Measurements from ENCODE around the gene ALK.

GRCh38 chr2:29227935-29228675 lies 693.3 kb downstream of the ALK start:
- no peak for TF ChIP-seq POLR2A (IDR thresholded peaks at IDR 0.05)
- TF ChIP-seq, protein P1, sequence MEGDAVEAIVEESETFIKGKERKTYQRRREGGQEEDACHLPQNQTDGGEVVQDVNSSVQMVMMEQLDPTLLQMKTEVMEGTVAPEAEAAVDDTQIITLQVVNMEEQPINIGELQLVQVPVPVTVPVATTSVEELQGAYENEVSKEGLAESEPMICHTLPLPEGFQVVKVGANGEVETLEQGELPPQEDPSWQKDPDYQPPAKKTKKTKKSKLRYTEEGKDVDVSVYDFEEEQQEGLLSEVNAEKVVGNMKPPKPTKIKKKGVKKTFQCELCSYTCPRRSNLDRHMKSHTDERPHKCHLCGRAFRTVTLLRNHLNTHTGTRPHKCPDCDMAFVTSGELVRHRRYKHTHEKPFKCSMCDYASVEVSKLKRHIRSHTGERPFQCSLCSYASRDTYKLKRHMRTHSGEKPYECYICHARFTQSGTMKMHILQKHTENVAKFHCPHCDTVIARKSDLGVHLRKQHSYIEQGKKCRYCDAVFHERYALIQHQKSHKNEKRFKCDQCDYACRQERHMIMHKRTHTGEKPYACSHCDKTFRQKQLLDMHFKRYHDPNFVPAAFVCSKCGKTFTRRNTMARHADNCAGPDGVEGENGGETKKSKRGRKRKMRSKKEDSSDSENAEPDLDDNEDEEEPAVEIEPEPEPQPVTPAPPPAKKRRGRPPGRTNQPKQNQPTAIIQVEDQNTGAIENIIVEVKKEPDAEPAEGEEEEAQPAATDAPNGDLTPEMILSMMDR (IDR thresholded peaks at IDR 0.05), result no peak
